Suprapubic skin (tissue), 4 donors: ENCODE measurements around the gene PPEF1. TPM values are rescaled to one million over a fixed set of nuclear protein-coding genes. Genes with fewer than 3 reads are reported as not detected.

Source experiments
- DNase-seq, 2 donors: peaks; one replicate each; pipeline ENCODE4 v3.0.0-alpha.2; 2019; ENCODE audit warnings: low spot score in 2 of 2
- H3K27ac ChIP-seq: fragments of 200-600 bp; sonication (generic); one replicate; pipeline ENCODE4 v1.5.1; 2019
- H3K27me3 ChIP-seq: fragments of 200-600 bp; sonication (generic); one replicate; pipeline ENCODE4 v1.5.1; 2019
- H3K36me3 ChIP-seq: fragments of 200-600 bp; sonication (generic); one replicate; pipeline ENCODE4 v1.5.1; 2019
- H3K4me1 ChIP-seq: fragments of 200-600 bp; sonication (generic); one replicate; pipeline ENCODE4 v1.5.1; 2019
- H3K4me3 ChIP-seq: fragments of 200-600 bp; sonication (generic); one replicate; pipeline ENCODE4 v1.5.1; 2019; ENCODE audit warnings: mild to moderate bottlenecking
- H3K9me3 ChIP-seq: fragments of 200-600 bp; sonication (generic); one replicate; pipeline ENCODE4 v1.5.1; 2019
- CTCF ChIP-seq, 2 donors: fragments of 200-600 bp in 1 of 2; fragments of 450-650 bp in 1 of 2; sonication (generic) in 1 of 2; IDR thresholded peaks; one replicate each; pipeline ENCODE4 v1.5.1; 2016 to 2019; ENCODE audit warnings: antibody characterized with exemption in 2 of 2, mild to moderate bottlenecking in 1 of 2, moderate library complexity in 1 of 2
- EP300 ChIP-seq: sonication (generic); formaldehyde crosslinking; IDR thresholded peaks from one replicate; pipeline ENCODE4 v1.6.1; 2017; ENCODE audit warnings: antibody characterized with exemption
- POLR2A ChIP-seq, 2 donors: fragments of 450-650 bp; IDR thresholded peaks; one replicate each; pipeline ENCODE4 v1.6.1; 2017; ENCODE audit warnings: antibody characterized with exemption in 2 of 2, mild to moderate bottlenecking in 2 of 2, moderate library complexity in 2 of 2
- POLR2AphosphoS5 ChIP-seq, 3 donors: sonication (generic); formaldehyde crosslinking; IDR thresholded peaks; one replicate each; pipeline ENCODE4 v1.6.1; 2017; ENCODE audit warnings: antibody characterized with exemption in 3 of 3
- WGBS: methylation state at CpG from one replicate; pipeline ENCODE4 v1.1.5; 2018; 5-methylcytosine and 5-hydroxymethylcytosine counted together
- total RNA-seq, 4 donors: library from RNA; depleted of rRNA; stranded (reverse); fragments of >200 nt; gene quantifications; one replicate each; pipeline ENCODE4 v1.1.0, GENCODE V29; 2016

The PPEF1 gene
- total RNA-seq, 4 donors from 2014 or later: 0.26 to 2.3 TPM; not detected in 2

DNA sequence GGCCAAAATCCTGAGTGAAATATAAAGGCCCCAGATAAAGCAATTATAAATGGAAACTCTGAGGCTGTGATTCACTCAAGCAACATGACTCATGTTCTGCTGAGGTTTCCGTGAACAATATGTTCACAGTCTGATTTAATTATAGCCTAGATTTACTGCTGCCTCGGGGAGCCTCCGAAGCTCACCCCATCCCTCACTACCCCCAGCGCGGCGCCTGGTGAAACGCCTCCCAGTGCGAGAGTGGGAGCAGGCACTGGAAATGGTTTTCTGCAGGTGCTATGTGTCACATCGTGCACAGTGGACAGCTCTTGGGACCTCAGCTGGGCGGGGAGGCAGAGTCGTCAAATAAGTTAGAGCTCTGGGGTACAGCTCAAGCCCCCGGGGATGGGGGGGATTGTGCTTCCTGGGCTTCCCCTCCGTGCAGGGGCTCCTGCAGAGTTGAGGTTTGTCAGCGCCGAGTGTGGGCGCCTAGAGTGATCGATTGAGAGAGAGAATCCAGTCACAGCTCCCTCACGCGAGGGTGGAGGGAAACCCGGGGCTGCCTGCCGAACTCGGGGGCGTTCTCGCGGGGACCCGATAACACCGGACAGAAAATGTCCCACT lies 165.8 kb downstream of the PPEF1 start:
- Histone ChIP-seq H3K4me3 (peak overlapping the region; percentile 18), H3K27ac (no peak overlapping the region)

DNA sequence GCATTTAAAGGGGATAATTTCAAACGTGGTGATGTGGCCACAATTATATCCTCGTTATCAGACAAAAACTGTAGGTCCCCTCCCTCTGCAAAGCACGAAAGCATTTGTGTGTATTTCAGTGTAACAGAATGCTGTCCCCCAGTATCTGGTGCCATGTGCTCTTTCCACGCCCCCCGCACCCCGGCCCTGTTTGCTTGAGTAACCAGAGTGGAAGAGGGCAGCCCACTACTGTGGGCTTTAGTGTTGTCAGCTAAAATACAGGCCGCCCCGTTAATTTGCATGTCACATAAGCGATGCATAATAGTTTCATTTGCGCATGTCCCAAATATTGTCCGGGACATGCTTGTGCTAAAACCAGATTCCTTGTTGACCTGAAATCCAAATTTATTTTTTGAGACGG lies 166.4 kb downstream of the PPEF1 start:
- H3K27me3 ChIP-seq: no peaks in the 10 kb centered on the region
- no peak for DNase-seq
- TF ChIP-seq CTCF (IDR thresholded peaks at IDR 0.05) (no peak), POLR2AphosphoS5 (IDR thresholded peaks at IDR 0.05) (no peak), EP300 (no peak), POLR2A (IDR thresholded peaks at IDR 0.05) (no peak)
- 90% methylated on average over 12 of the region's 12 CpGs for WGBS
- no peaks in the 10 kb centered on the region for H3K36me3 ChIP-seq
- no peak overlapping the region for H3K4me3 ChIP-seq
- H3K27ac ChIP-seq: no peak overlapping the region
- no peaks in the 10 kb centered on the region for H3K9me3 ChIP-seq
- H3K4me1 ChIP-seq: peaks cover 17% of the 10 kb centered on the region

More for the DNA sequence above, 165.8 kb downstream of the PPEF1 start:
- DNase-seq: no peak
- H3K27me3 ChIP-seq: no peaks in the 10 kb centered on the region
- TF ChIP-seq POLR2A (IDR thresholded peaks at IDR 0.05) (no peak), POLR2AphosphoS5 (IDR thresholded peaks at IDR 0.05) (no peak), CTCF (IDR thresholded peaks at IDR 0.05) (no peak), EP300 (no peak)
- no peaks in the 10 kb centered on the region for H3K9me3 ChIP-seq
- peaks cover 17% of the 10 kb centered on the region for H3K4me1 ChIP-seq
- H3K36me3 ChIP-seq: no peaks in the 10 kb centered on the region
- WGBS: 62% methylated on average over 27 of the region's 27 CpGs

GRCh38 chrX:18874560-18875255 lies 167.3 kb downstream of the PPEF1 start:
- Histone ChIP-seq H3K9me3 (no peaks in the 10 kb centered on the region), H3K4me1 (peaks cover 17% of the 10 kb centered on the region), H3K4me3 (no peak overlapping the region), H3K36me3 (no peaks in the 10 kb centered on the region), H3K27ac (no peak overlapping the region), H3K27me3 (no peaks in the 10 kb centered on the region)
- DNase-seq: no peak
- WGBS: 91% methylated on average over 26 of the region's 27 CpGs
- TF ChIP-seq POLR2AphosphoS5 (IDR thresholded peaks at IDR 0.05) (no peak), CTCF (IDR thresholded peaks at IDR 0.05) (no peak), EP300 (no peak), POLR2A (IDR thresholded peaks at IDR 0.05) (no peak)

GRCh38 chrX:18875256-18875878 lies 167.9 kb downstream of the PPEF1 start:
- no peaks in the 10 kb centered on the region for H3K9me3 ChIP-seq
- no peaks in the 10 kb centered on the region for H3K27me3 ChIP-seq
- TF ChIP-seq POLR2A (IDR thresholded peaks at IDR 0.05): no peak
- no peak for TF ChIP-seq POLR2AphosphoS5 (IDR thresholded peaks at IDR 0.05)
- no peak for TF ChIP-seq EP300
- no peak for TF ChIP-seq CTCF (IDR thresholded peaks at IDR 0.05)
- WGBS: 71% methylated on average over 15 of the region's 15 CpGs
- H3K4me1 ChIP-seq: peaks cover 17% of the 10 kb centered on the region
- no peak for DNase-seq
- no peaks in the 10 kb centered on the region for H3K36me3 ChIP-seq
- H3K27ac ChIP-seq: no peak overlapping the region
- no peak overlapping the region for H3K4me3 ChIP-seq

- no peak overlapping the region for H3K4me3 ChIP-seq
- 62% methylated on average over 7 of the region's 7 CpGs for WGBS
- no peak for TF ChIP-seq POLR2A (IDR thresholded peaks at IDR 0.05)
- no peak for TF ChIP-seq CTCF (IDR thresholded peaks at IDR 0.05)
- TF ChIP-seq POLR2AphosphoS5 (IDR thresholded peaks at IDR 0.05): no peak
- TF ChIP-seq EP300: no peak
- H3K27ac ChIP-seq: no peak overlapping the region
- DNase-seq: no peak
- no peaks in the 10 kb centered on the region for H3K9me3 ChIP-seq
- no peaks in the 10 kb centered on the region for H3K27me3 ChIP-seq
- no peaks in the 10 kb centered on the region for H3K36me3 ChIP-seq
- peaks cover 14% of the 10 kb centered on the region for H3K4me1 ChIP-seq
Measured at GRCh38 chrX:18877469-18877868, 170.0 kb downstream of the PPEF1 start.
